Neural progenitor cell (in vitro differentiated cells): ENCODE data around the gene PCNT.

Source experiments
- CTCF ChIP-seq: fragments of 200-600 bp; sonication (generic); IDR thresholded peaks from 2 replicates; pipeline ENCODE4 v1.5.1; 2017; ENCODE audit warnings: antibody characterized with exemption, mild to moderate bottlenecking
- EZH2 ChIP-seq: fragments of 200-600 bp; sonication (generic); IDR thresholded peaks from 2 replicates; pipeline ENCODE4 v1.6.1; 2017; ENCODE audit warnings: antibody characterized with exemption, mild to moderate bottlenecking, moderate library complexity
- EZH2phosphoT487 ChIP-seq: fragments of 200-600 bp; sonication (generic); IDR thresholded peaks from 2 replicates; pipeline ENCODE4 v1.6.1; 2017; ENCODE audit warnings: antibody characterized with exemption

- TF ChIP-seq CTCF = no peak
- TF ChIP-seq EZH2 = no peak
- no peak for TF ChIP-seq EZH2phosphoT487
Measured at GRCh38 chr21:46441961-46442498, 118.1 kb downstream of the PCNT start.
